CD4-positive, alpha-beta memory T cell (primary cell): ENCODE measurements around the gene GNAI3. TPM values are rescaled to one million over a fixed set of nuclear protein-coding genes. Genes with fewer than 3 reads are reported as not detected.

Experiments used
- CTCF ChIA-PET: fragments of 350-600 bp; sonication (Branson Sonifier 250); formaldehyde crosslinking; loops from one replicate; lab custom pipeline; 2021; ENCODE audit warnings: inconsistent platforms; ENCODE audit not compliant: partially characterized antibody; lab: Charles Lee
- POLR2A ChIA-PET: fragments of 350-600 bp; sonication (Branson Sonifier 250); formaldehyde crosslinking; loops from one replicate; lab custom pipeline; 2021; ENCODE audit not compliant: partially characterized antibody; lab: Charles Lee
- DNase-seq, 5 donors: peaks; one replicate each; pipeline versions ENCODE4 v3.0.0 to v3.0.0-alpha.2; 2020 to 2022; ENCODE audit warnings: mixed read lengths in 1 of 5
- H3K27ac ChIP-seq: one replicate; pipeline ENCODE4 v1.7.0; 2013; ENCODE audit warnings: low read depth, low read length
- H3K27me3 ChIP-seq: 2 replicates; pipeline ENCODE4 v1.7.0; 2013; ENCODE audit warnings: mild to moderate bottlenecking, low read length, moderate library complexity; ENCODE audit not compliant: insufficient read depth
- H3K36me3 ChIP-seq: 2 replicates; pipeline ENCODE4 v1.7.0; 2013; ENCODE audit warnings: mild to moderate bottlenecking, low read length, moderate library complexity; ENCODE audit not compliant: insufficient read depth
- H3K4me1 ChIP-seq: 2 replicates; pipeline ENCODE4 v1.7.0; 2013; ENCODE audit warnings: mild to moderate bottlenecking, low read length, moderate library complexity; ENCODE audit not compliant: insufficient read depth
- H3K4me3 ChIP-seq, 2 donors: one replicate each; pipeline ENCODE4 v1.7.0; 2013; ENCODE audit warnings: low read length in 2 of 2, mild to moderate bottlenecking in 1 of 2
- H3K9me3 ChIP-seq, 2 donors: one replicate each; pipeline ENCODE4 v1.7.0; 2013; ENCODE audit warnings: low read length in 2 of 2, control low read depth in 1 of 2; ENCODE audit not compliant: control insufficient read depth in 1 of 2
- H3K27ac Mint-ChIP-seq, 7 donors: one replicate each; pipeline ENCODE4 v1.8.0; 2020 to 2021; ENCODE audit warnings: mixed read lengths in 7 of 7, mild to moderate bottlenecking in 6 of 7, inconsistent platforms in 3 of 7, moderate library complexity in 3 of 7
- H3K27me3 Mint-ChIP-seq, 2 donors: one replicate each; pipeline ENCODE4 v1.8.0; 2020 to 2021; ENCODE audit warnings: mixed read lengths in 2 of 2
- H3K36me3 Mint-ChIP-seq, 2 donors: one replicate each; pipeline ENCODE4 v1.8.0; 2020 to 2021; ENCODE audit warnings: mixed read lengths in 2 of 2, inconsistent platforms in 1 of 2, mild to moderate bottlenecking in 1 of 2
- H3K4me1 Mint-ChIP-seq, 4 donors: one replicate each; pipeline ENCODE4 v1.8.0; 2020 to 2021; ENCODE audit warnings: mixed read lengths in 4 of 4, mild to moderate bottlenecking in 1 of 4
- H3K4me3 Mint-ChIP-seq, 8 donors: one replicate each; pipeline ENCODE4 v1.8.0; 2020 to 2021; ENCODE audit warnings: mixed read lengths in 8 of 8, mild to moderate bottlenecking in 7 of 8, moderate library complexity in 6 of 8, inconsistent platforms in 3 of 8
- H3K9me3 Mint-ChIP-seq, 8 donors: one replicate each; pipeline ENCODE4 v1.8.0; 2020 to 2021; ENCODE audit warnings: mixed read lengths in 8 of 8, mild to moderate bottlenecking in 5 of 8, inconsistent platforms in 3 of 8, moderate library complexity in 1 of 8
- intact Hi-C: fragments of 100-400 bp; cut with micrococcal nuclease; formaldehyde crosslinking; loops from one replicate; pipeline ENCODE4 v1.15.1; 2023
- polyA plus RNA-seq, 2 donors: library from polyadenylated mRNA; unstranded; fragments of 300-500 nt; fragmentation: Illumina TruSeq; gene quantifications; one replicate each; pipeline ENCODE4 v1.2.3, GENCODE V29; 2021
- total RNA-seq, 2 experiments: library from RNA; stranded (reverse); gene quantifications; one replicate each; pipeline ENCODE4 v1.2.3, GENCODE V29; 2021

Gene GNAI3
- total and polyA plus RNA-seq, 4 experiments from 2014 or later, result 7.7 to 11.6 (median 8.9) TPM

DNA sequence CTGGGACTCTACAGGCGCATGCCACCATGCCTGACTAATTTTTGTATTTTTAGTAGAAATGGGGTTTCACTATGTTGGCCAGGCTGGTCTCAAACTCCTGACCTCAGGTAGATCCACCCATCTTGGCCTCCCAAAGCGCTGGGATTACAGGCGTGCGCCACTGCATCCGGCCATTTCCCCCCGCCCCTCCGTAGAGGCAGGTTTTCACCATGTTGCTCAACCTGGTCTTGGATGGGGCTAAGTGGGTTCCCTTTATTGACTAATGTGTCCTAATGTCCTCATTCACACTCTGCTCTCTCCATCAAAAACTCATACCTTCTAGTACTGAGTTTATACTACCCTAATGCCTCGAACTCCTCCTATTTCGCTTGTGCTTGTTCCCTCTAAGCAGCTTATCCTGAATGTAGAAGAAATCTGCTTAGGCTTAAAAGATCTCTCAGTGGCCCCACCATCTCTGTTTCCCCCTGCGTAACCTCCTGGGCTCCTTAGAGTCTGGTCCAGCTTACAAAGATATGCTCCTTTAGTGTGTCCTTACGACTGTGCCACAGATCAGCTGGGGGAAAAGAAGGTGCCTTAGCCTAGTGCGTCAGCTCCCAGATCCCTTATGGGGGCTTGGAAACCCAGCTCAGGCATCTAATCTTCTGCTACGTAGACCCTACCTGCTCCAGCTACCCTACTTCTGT is 63.0 kb downstream of the GNAI3 start:
- H3K4me1 ChIP-seq, result peaks cover 11% of the 10 kb centered on the region
- Mint-ChIP-seq H3K27ac (peak overlapping the region in 1 of 7 donors; percentile 13), H3K4me1 (peaks cover 9 to 13% (median 9%) of the 10 kb centered on the region in 4 donors), H3K27me3 (no peaks in the 10 kb centered on the region), H3K4me3 (peak overlapping the region in 1 of 8 donors; percentile 68), H3K36me3 (no peaks in the 10 kb centered on the region), H3K9me3 (no peaks in the 10 kb centered on the region)
- H3K27ac ChIP-seq, result no peak overlapping the region
- POLR2A ChIA-PET, result interaction anchor here (0.6 to 2.0 kb wide), 3 partner anchors 9 to 64 kb away, joined by 3 to 4 read pairs (median 4); partner anchors contain the start of gene GNAI3
- no peaks in the 10 kb centered on the region for H3K36me3 ChIP-seq
- H3K4me3 ChIP-seq, result no peak overlapping the region
- no peaks in the 10 kb centered on the region for H3K27me3 ChIP-seq
- CTCF ChIA-PET, result interaction anchor here (0.7 to 2.7 kb wide), 7 partner anchors 19 to 142 kb away, joined by 3 to 11 read pairs (median 3); partner anchors contain the start of gene GNAI3
- intact Hi-C loops, result no loop called here
- no peak for DNase-seq
- no peaks in the 10 kb centered on the region for H3K9me3 ChIP-seq

DNA sequence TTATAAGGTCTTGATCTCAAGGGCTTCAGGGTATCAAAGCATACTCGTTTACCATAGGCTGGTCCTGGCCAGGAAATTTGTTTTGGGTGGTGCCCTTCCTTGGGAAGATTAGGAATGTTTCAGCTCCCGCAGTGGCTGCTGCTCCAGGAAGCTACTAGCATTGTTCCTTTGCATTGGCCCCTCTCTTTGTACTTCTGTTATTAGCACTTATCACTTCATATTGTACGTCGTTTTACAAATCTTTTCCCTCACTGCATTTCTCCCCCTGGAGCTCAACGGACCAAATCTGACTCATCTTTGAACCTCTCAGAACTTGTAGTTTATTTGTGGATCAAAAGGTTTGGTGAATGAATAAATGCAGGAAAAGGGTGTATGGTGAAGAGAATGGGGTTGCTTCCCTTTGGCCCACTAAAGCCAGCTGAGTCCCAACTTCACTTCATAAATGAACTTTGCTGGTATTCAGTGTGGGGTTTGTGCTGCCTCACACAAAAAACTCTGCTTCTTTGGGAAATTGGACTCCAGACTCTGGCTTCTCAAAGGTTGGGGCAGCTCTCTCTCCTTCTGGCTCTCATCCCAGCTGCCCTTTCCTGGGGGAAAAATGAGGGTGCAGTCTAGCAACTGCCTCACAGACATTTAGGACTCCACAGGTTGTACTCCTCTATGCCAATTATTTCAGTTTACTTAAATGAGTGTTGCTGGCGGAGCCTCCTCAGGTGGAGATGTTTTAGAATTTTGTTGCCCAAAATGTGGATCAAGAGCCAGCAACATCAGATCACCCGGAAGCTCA is 65.1 kb downstream of the GNAI3 start:
- Histone ChIP-seq H3K27ac (no peak overlapping the region), H3K4me1 (peaks cover 27% of the 10 kb centered on the region), H3K4me3 (no peak overlapping the region), H3K36me3 (no peaks in the 10 kb centered on the region), H3K9me3 (no peaks in the 10 kb centered on the region), H3K27me3 (no peaks in the 10 kb centered on the region)
- Mint-ChIP-seq H3K4me1 (peaks cover 19 to 28% (median 23%) of the 10 kb centered on the region in 4 donors), H3K27me3 (no peaks in the 10 kb centered on the region), H3K36me3 (no peaks in the 10 kb centered on the region), H3K4me3 (no peak overlapping the region), H3K27ac (peak overlapping the region in 1 of 7 donors; percentile 38), H3K9me3 (no peaks in the 10 kb centered on the region)
- intact Hi-C loops, result no loop called here
- POLR2A ChIA-PET, result interaction anchor here (0.5 to 3.9 kb wide), 3 partner anchors 13 to 742 kb away, joined by 3 to 18 read pairs (median 3); partner anchors contain the start of gene GNAI3
- DNase-seq, result no peak
- CTCF ChIA-PET, result interaction anchor here (0.7 to 2.7 kb wide), 4 partner anchors 12 to 27 kb away, joined by 3 to 12 read pairs (median 6); no protein-coding TSS in a partner anchor

DNA sequence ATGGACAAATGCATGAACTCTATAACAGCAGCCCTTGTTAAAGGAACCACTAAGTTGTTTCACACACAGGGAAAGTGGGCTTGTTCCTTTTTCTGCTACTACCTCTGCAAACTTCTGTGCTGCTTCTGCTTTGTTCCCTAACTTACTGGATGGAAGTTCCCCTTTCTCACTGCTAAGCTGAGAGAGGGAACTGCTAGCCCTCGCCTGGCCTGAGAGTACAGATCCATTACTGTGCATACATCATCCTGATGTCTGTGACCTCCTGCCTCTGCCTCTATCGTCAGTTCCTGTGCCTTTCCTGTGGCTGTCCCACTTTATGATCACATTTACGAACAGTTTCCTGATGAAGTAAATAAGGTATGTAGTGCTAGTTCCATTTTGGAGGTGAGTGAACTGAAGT is 67.5 kb downstream of the GNAI3 start:
- Histone ChIP-seq H3K4me3 (no peak overlapping the region), H3K36me3 (no peaks in the 10 kb centered on the region), H3K27ac (peak overlapping the region; percentile 59), H3K9me3 (no peaks in the 10 kb centered on the region), H3K4me1 (peaks cover 38% of the 10 kb centered on the region), H3K27me3 (no peaks in the 10 kb centered on the region)
- POLR2A ChIA-PET, result interaction anchor here (1.6 to 3.9 kb wide), 2 partner anchors 67 to 70 kb away, joined by 7 to 18 read pairs; partner anchors contain the start of gene GNAI3
- Mint-ChIP-seq H3K4me3 (peak overlapping the region in 7 of 8 donors; percentile 1 to 53 (median 15)), H3K27me3 (no peaks in the 10 kb centered on the region), H3K36me3 (peaks cover 0 to 10% of the 10 kb centered on the region in 2 donors), H3K9me3 (peaks cover 0 to 2% (median 0%) of the 10 kb centered on the region in 8 donors), H3K4me1 (peaks cover 27 to 49% (median 34%) of the 10 kb centered on the region in 4 donors), H3K27ac (peak overlapping the region; percentile 78 to 98 (median 93))
- peak; percentile 43 to 68 (median 59) for DNase-seq
- intact Hi-C loops, result loop anchor here (2.0 kb wide), 1 partner anchor 13 kb away; no protein-coding TSS in a partner anchor
- CTCF ChIA-PET, result interaction anchor here (1.0 to 3.2 kb wide), 8 partner anchors 14 to 84 kb away, joined by 3 to 11 read pairs (median 6); partner anchors contain the start of gene GNAI3

DNA sequence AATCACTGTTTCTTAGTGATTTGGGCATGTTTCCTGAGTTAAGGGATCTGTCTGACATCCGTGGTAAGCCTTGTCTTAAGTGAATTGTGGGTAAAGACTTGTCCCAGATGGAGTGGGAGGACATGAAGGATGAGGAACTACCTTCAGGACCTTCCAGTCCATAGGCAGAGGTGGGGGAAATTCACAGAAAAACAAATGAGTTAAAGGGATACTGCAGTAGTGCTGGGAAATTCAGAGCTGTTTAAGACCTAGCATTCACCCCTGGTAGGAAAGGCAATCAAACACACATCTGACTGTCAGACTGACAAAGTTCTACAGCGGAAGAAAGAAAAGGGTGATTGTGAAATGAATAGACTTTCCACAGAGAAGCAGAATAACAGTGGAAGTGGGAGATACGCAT is 68.0 kb downstream of the GNAI3 start:
- peak overlapping the region in 6 of 8 donors; percentile 7 to 53 (median 43) for H3K4me3 Mint-ChIP-seq
- peaks cover 0 to 2% (median 0%) of the 10 kb centered on the region in 8 donors for H3K9me3 Mint-ChIP-seq
- peak overlapping the region; percentile 78 to 98 (median 93) for H3K27ac Mint-ChIP-seq
- Histone ChIP-seq H3K27ac (peak overlapping the region; percentile 59), H3K36me3 (no peaks in the 10 kb centered on the region), H3K9me3 (no peaks in the 10 kb centered on the region), H3K4me1 (peaks cover 39% of the 10 kb centered on the region), H3K4me3 (no peak overlapping the region), H3K27me3 (no peaks in the 10 kb centered on the region)
- ChIA-PET CTCF (interaction anchor here (1.0 to 3.2 kb wide), 9 partner anchors 13 to 84 kb away, joined by 3 to 11 read pairs (median 6); partner anchors contain the start of gene GNAI3), POLR2A (interaction anchor here (1.6 to 3.9 kb wide), 2 partner anchors 68 to 70 kb away, joined by 7 to 18 read pairs; partner anchors contain the start of gene GNAI3)
- DNase-seq, result no peak
- intact Hi-C loops, result loop anchor here (2.0 kb wide), 1 partner anchor 14 kb away; no protein-coding TSS in a partner anchor
- no peaks in the 10 kb centered on the region for H3K27me3 Mint-ChIP-seq
- peaks cover 0 to 12% of the 10 kb centered on the region in 2 donors for H3K36me3 Mint-ChIP-seq
- peaks cover 28 to 54% (median 35%) of the 10 kb centered on the region in 4 donors for H3K4me1 Mint-ChIP-seq

DNA sequence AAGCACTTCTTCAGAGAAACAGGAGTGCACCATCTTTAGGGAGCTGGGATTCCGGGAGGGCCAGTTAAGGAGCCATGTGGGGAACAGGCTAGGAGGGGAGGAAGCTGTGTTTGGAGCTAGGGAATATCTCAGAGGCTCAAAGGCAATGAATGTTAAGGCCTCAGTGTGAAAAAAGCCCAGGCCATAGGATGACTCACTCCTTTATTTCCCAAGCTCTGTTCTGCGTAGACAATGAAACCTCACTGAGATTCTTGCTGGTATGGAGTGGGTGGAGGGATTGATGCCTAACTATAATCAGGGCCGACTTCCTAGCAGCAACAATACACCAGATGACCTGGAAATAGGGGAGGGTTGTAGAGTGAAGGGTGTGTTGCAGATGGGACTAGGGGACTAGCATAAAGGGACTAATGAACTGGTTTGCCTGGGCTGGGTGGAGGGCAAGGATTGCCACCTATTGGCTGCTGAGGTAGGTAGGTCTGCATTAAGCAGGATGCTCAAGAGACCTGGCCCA is 68.9 kb downstream of the GNAI3 start:
- Histone ChIP-seq H3K36me3 (no peaks in the 10 kb centered on the region), H3K27me3 (no peaks in the 10 kb centered on the region), H3K4me3 (no peak overlapping the region), H3K4me1 (peaks cover 48% of the 10 kb centered on the region), H3K27ac (peak overlapping the region; percentile 10), H3K9me3 (no peaks in the 10 kb centered on the region)
- H3K9me3 Mint-ChIP-seq, result peaks cover 0 to 2% (median 0%) of the 10 kb centered on the region in 8 donors
- ChIA-PET CTCF (interaction anchor here (1.2 to 3.2 kb wide), 8 partner anchors 12 to 85 kb away, joined by 3 to 11 read pairs (median 6); partner anchors contain the start of gene GNAI3), POLR2A (interaction anchor here (1.6 to 3.9 kb wide), 2 partner anchors 69 to 71 kb away, joined by 7 to 18 read pairs; partner anchors contain the start of gene GNAI3)
- intact Hi-C loops, result loop anchor here (2.0 kb wide), 1 partner anchor 15 kb away; no protein-coding TSS in a partner anchor
- peak overlapping the region in 6 of 8 donors; percentile 1 to 59 (median 22) for H3K4me3 Mint-ChIP-seq
- H3K27me3 Mint-ChIP-seq, result no peaks in the 10 kb centered on the region
- peak in 2 of 5 donors; percentile 23 to 54 for DNase-seq
- peaks cover 35 to 64% (median 43%) of the 10 kb centered on the region in 4 donors for H3K4me1 Mint-ChIP-seq
- peak overlapping the region; percentile 78 to 98 (median 93) for H3K27ac Mint-ChIP-seq
- H3K36me3 Mint-ChIP-seq, result peaks cover 0 to 13% of the 10 kb centered on the region in 2 donors
